ENCODE measurements around the gene USP53.

DNA sequence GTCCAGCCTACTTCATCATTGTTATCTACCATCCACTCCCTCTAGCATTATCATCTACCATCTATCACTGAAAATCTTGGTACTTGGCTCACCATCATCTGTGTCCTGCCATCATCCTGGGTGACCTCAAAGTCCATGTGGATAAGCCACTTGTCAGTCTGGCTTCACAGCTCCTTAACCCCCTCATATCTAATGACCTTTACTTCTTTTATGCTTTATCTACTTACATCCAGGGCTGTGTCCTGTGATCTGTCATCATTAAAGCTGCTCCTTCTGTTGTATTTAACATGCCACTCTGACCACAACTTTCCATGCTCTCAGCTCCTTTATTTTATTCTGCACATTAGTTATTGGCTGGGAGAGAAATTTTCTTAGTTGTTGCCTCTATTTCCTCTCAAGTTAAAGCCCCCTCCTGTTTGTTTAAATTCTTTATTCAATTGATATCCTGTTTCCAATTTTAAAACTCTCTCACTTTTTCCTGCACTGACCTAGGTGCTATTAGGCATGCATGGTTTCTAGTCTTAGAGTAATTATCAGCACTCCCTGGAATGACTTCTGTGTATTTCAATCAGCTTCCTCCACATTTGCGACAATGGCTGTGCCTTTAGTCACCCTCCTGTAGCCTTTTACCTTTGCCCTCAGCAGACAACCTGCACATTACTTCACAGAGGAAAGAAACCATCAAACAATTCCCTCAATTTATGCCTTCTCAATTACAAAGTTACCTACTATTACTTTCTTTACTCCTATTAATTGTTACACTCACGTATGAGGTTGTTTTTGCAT lies 117.5 kb downstream of the USP53 start:
- TF ChIP-seq POLR2AphosphoS5 (IDR thresholded peaks at IDR 0.05; ENCODE audit: borderline replicate concordance, low read depth, low read length) (no peak), EZH2 (IDR thresholded peaks at IDR 0.05) (no peak), FOXP2 (optimal IDR thresholded peaks at IDR 0.05; ENCODE audit: control extremely low read depth, extremely low read length, insufficient read depth) (no peak)

Measured in SK-N-MC (cell line).